Peyer's patch (tissue), 4 donors: ENCODE measurements around the gene TBL3. TPM values are rescaled to one million over a fixed set of nuclear protein-coding genes. Genes with fewer than 3 reads are reported as not detected.

Experiments
- DNase-seq, 3 donors: peaks; one replicate each; pipeline ENCODE4 v3.0.0-alpha.2; 2017 to 2019
- H3K27ac ChIP-seq, 4 donors: fragments of 200-600 bp; sonication (generic); one replicate each; pipeline ENCODE4 v1.5.1; 2016 to 2019
- H3K27me3 ChIP-seq, 2 donors: fragments of 200-600 bp; sonication (generic); one replicate each; pipeline ENCODE4 v1.5.1; 2019
- H3K36me3 ChIP-seq, 3 donors: fragments of 200-600 bp; sonication (generic); one replicate each; pipeline ENCODE4 v1.5.1; 2016 to 2019
- H3K4me1 ChIP-seq, 4 donors: fragments of 200-600 bp; sonication (generic); one replicate each; pipeline ENCODE4 v1.5.1; 2016 to 2019
- H3K4me3 ChIP-seq, 4 donors: fragments of 200-600 bp; sonication (generic); 1 replicate in 3 of 4; 2 replicates in 1 of 4; pipeline ENCODE4 v1.5.1; 2016 to 2019; ENCODE audit warnings: mild to moderate bottlenecking in 1 of 4
- H3K9me3 ChIP-seq, 4 donors: fragments of 200-600 bp; sonication (generic); one replicate each; pipeline ENCODE4 v1.5.1; 2016 to 2019; ENCODE audit warnings: mild to moderate bottlenecking in 1 of 4
- CTCF ChIP-seq, 6 experiments: fragments of 450-650 bp in 4 of 6; fragments of 200-600 bp in 2 of 6; sonication (generic) in 1 of 6; IDR thresholded peaks; one replicate each; pipeline ENCODE4 v1.5.1; 2017 to 2019; ENCODE audit warnings: antibody characterized with exemption in 6 of 6, mild to moderate bottlenecking in 3 of 6, moderate library complexity in 1 of 6
- POLR2A ChIP-seq, 2 donors: fragments of 450-650 bp; IDR thresholded peaks; one replicate each; pipeline ENCODE4 v1.5.1; 2017; ENCODE audit warnings: antibody characterized with exemption in 2 of 2, mild to moderate bottlenecking in 2 of 2, moderate library complexity in 2 of 2
- total RNA-seq, 4 donors: library from RNA; depleted of rRNA; stranded (reverse); fragments of >200 nt; gene quantifications; one replicate each; pipeline ENCODE4 v1.1.0, GENCODE V29; 2016

Gene TBL3
- total RNA-seq, 4 donors from 2014 or later, result 19.8 to 50.8 (median 39.1) TPM

- peaks cover 0 to 12% (median 9%) of the 10 kb centered on the region in 4 donors for H3K4me1 ChIP-seq
- H3K4me3 ChIP-seq, result no peak overlapping the region
- no peak for TF ChIP-seq CTCF (IDR thresholded peaks at IDR 0.05)
- no peak for TF ChIP-seq POLR2A (IDR thresholded peaks at IDR 0.05)
- no peaks in the 10 kb centered on the region for H3K36me3 ChIP-seq
- no peaks in the 10 kb centered on the region for H3K9me3 ChIP-seq
- no peak for DNase-seq
- H3K27me3 ChIP-seq, result no peaks in the 10 kb centered on the region
- no peak overlapping the region for H3K27ac ChIP-seq
Measured at GRCh38 chr16:1946495-1947368, 25.1 kb upstream of the TBL3 start.

- Histone ChIP-seq H3K27me3 (no peaks in the 10 kb centered on the region), H3K27ac (no peak overlapping the region), H3K4me1 (peaks cover 0 to 6% (median 3%) of the 10 kb centered on the region in 4 donors), H3K9me3 (no peaks in the 10 kb centered on the region), H3K4me3 (no peak overlapping the region), H3K36me3 (no peaks in the 10 kb centered on the region)
- TF ChIP-seq CTCF (IDR thresholded peaks at IDR 0.05) (no peak), POLR2A (IDR thresholded peaks at IDR 0.05) (no peak)
- no peak for DNase-seq
Measured at GRCh38 chr16:1947369-1947670, 24.5 kb upstream of the TBL3 start.

- no peaks in the 10 kb centered on the region for H3K4me1 ChIP-seq
- TF ChIP-seq POLR2A (IDR thresholded peaks at IDR 0.05), result no peak
- TF ChIP-seq CTCF (IDR thresholded peaks at IDR 0.05), result no peak
- H3K27me3 ChIP-seq, result no peaks in the 10 kb centered on the region
- DNase-seq, result no peak
- H3K36me3 ChIP-seq, result no peaks in the 10 kb centered on the region
- H3K27ac ChIP-seq, result no peak overlapping the region
- no peak overlapping the region for H3K4me3 ChIP-seq
- H3K9me3 ChIP-seq, result no peaks in the 10 kb centered on the region
Measured at GRCh38 chr16:1949507-1949906, 22.3 kb upstream of the TBL3 start.

GRCh38 chr16:1950047-1950446 lies 21.8 kb upstream of the TBL3 start:
- Histone ChIP-seq H3K27me3 (no peaks in the 10 kb centered on the region), H3K4me3 (no peak overlapping the region), H3K9me3 (no peaks in the 10 kb centered on the region), H3K36me3 (no peaks in the 10 kb centered on the region), H3K27ac (no peak overlapping the region), H3K4me1 (no peaks in the 10 kb centered on the region)
- no peak for DNase-seq
- no peak for TF ChIP-seq CTCF (IDR thresholded peaks at IDR 0.05)
- TF ChIP-seq POLR2A (IDR thresholded peaks at IDR 0.05), result no peak

- Histone ChIP-seq H3K9me3 (no peaks in the 10 kb centered on the region), H3K36me3 (no peaks in the 10 kb centered on the region), H3K4me1 (no peaks in the 10 kb centered on the region), H3K27ac (no peak overlapping the region), H3K27me3 (no peaks in the 10 kb centered on the region), H3K4me3 (no peak overlapping the region)
- no peak for DNase-seq
- TF ChIP-seq POLR2A (IDR thresholded peaks at IDR 0.05), result no peak
- no peak for TF ChIP-seq CTCF (IDR thresholded peaks at IDR 0.05)
Measured at GRCh38 chr16:1950559-1950958, 21.3 kb upstream of the TBL3 start.
